Measurements from ENCODE around the gene UROS. TPM values are rescaled to one million over a fixed set of nuclear protein-coding genes. Genes with fewer than 3 reads are reported as not detected.

UROS gene
- total and polyA plus RNA-seq, 7 donors: 26.1 to 46.7 (median 35.4) TPM

- no peak overlapping the region for H3K4me3 ChIP-seq
- no peak for DNase-seq
- no peak overlapping the region for H3K27ac ChIP-seq
- no peaks in the 10 kb centered on the region for H3K9me3 ChIP-seq
- TF ChIP-seq EP300 (IDR thresholded peaks at IDR 0.05) (no peak), POLR2A (IDR thresholded peaks at IDR 0.05) (no peak), CTCF (IDR thresholded peaks at IDR 0.05) (no peak), POLR2AphosphoS5 (IDR thresholded peaks at IDR 0.05) (no peak)
- H3K27me3 ChIP-seq: no peaks in the 10 kb centered on the region
- 92 to 93% methylated on average over 4 of the region's 4 CpGs for WGBS, 2 donors
- H3K36me3 ChIP-seq: peaks cover 7 to 48% (median 25%) of the 10 kb centered on the region in 4 donors
- H3K4me1 ChIP-seq: peaks cover 0 to 2% (median 0%) of the 10 kb centered on the region in 4 donors
- intact Hi-C loops (cut with DNase I): no loop called here
These were observed 6.5 kb downstream of the UROS start for GRCh38 chr10:125816548-125816947.

DNA sequence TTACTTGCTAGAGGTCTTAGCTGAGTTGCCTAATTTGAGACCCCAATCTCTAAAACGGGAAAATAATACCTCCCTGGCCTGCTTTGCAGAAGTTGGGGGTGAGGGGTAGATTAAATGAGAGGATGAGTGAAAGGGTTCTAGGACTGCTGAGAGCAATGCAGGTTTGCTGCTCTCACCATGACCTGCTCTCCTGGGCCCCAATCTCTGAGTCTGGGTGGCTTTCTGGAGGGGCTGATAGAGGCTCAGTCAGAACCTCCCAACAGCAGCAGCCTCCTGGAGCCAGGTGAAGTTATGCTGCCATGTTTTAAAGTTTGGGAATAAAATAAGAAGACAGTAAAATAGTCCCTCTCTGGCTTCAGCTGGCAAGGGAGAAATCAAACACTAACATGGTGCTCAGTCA, 7.3 kb downstream of the UROS start:
- Histone ChIP-seq H3K9me3 (no peaks in the 10 kb centered on the region), H3K36me3 (peaks cover 7 to 56% (median 27%) of the 10 kb centered on the region in 4 donors), H3K27ac (no peak overlapping the region), H3K4me3 (no peak overlapping the region), H3K4me1 (no peaks in the 10 kb centered on the region), H3K27me3 (no peaks in the 10 kb centered on the region)
- TF ChIP-seq POLR2AphosphoS5 (IDR thresholded peaks at IDR 0.05) (no peak), EP300 (IDR thresholded peaks at IDR 0.05) (no peak), POLR2A (IDR thresholded peaks at IDR 0.05) (no peak), CTCF (IDR thresholded peaks at IDR 0.05) (no peak)
- no peak for DNase-seq
- 0% methylated on average over 1 of the region's 1 CpG for WGBS, 2 donors
- intact Hi-C loops (cut with DNase I): no loop called here

GRCh38 chr10:125812128-125812750, 10.8 kb downstream of the UROS start:
- TF ChIP-seq POLR2AphosphoS5 (IDR thresholded peaks at IDR 0.05) (no peak), EP300 (IDR thresholded peaks at IDR 0.05) (no peak), CTCF (IDR thresholded peaks at IDR 0.05) (no peak), POLR2A (IDR thresholded peaks at IDR 0.05) (no peak)
- Histone ChIP-seq H3K27me3 (no peaks in the 10 kb centered on the region), H3K36me3 (peaks cover 7 to 89% (median 42%) of the 10 kb centered on the region in 4 donors)

GRCh38 chr10:125811251-125811650, 11.8 kb downstream of the UROS start:
- 96 to 98% methylated on average over 1 of the region's 1 CpG for WGBS, 2 donors

More at GRCh38 chr10:125812128-125812750, 10.8 kb downstream of the UROS start:
- H3K27ac ChIP-seq: no peak overlapping the region
- no peaks in the 10 kb centered on the region for H3K9me3 ChIP-seq
- H3K4me1 ChIP-seq: no peaks in the 10 kb centered on the region
- no peak overlapping the region for H3K4me3 ChIP-seq
- no peak for DNase-seq
- intact Hi-C loops (cut with DNase I): no loop called here
- WGBS, 2 donors: 92 to 93% methylated on average over 1 of the region's 1 CpG

More at GRCh38 chr10:125811251-125811650, 11.8 kb downstream of the UROS start:
- no peaks in the 10 kb centered on the region for H3K4me1 ChIP-seq
- H3K27ac ChIP-seq: no peak overlapping the region
- no peak for DNase-seq
- H3K27me3 ChIP-seq: no peaks in the 10 kb centered on the region
- H3K4me3 ChIP-seq: no peak overlapping the region
- no peaks in the 10 kb centered on the region for H3K9me3 ChIP-seq
- intact Hi-C loops (cut with DNase I): no loop called here
- no peak for TF ChIP-seq CTCF (IDR thresholded peaks at IDR 0.05)
- H3K36me3 ChIP-seq: peaks cover 7 to 97% (median 47%) of the 10 kb centered on the region in 4 donors
